Measurements from ENCODE around the gene CANX. TPM values are rescaled to one million over a fixed set of nuclear protein-coding genes. Genes with fewer than 3 reads are reported as not detected.

CANX gene
- total and polyA plus RNA-seq, 9 of the 15 experiments (the other 6 are each of a cell fraction or from before 2014, with no cell fraction given): 155 to 893 (median 589) TPM

GRCh38 chr5:179679014-179679674, 19.6 kb upstream of the CANX start (continued):
- TF ChIP-seq ZNF512 (tag; IDR thresholded peaks at IDR 0.05): no peak
- TF ChIP-seq MAFK (IDR thresholded peaks at IDR 0.05; ENCODE audit: low read length): no peak
- TF ChIP-seq ZNF146 (CRISPR knock-in tag; IDR thresholded peaks at IDR 0.05; ENCODE audit: unreplicated experiment): peak; percentile 5
- peak; percentile 87 for TF ChIP-seq ZFX (CRISPR knock-in tag; IDR thresholded peaks at IDR 0.05)
- TF ChIP-seq MECOM (CRISPR knock-in tag; IDR thresholded peaks at IDR 0.05): no peak
- TF ChIP-seq ZNF253 (CRISPR knock-in tag; conservative IDR thresholded peaks at IDR 0.05): no peak
- TF ChIP-seq SOX6 (IDR thresholded peaks at IDR 0.05): no peak
- no peak for TF ChIP-seq RNF219 (CRISPR knock-in tag; IDR thresholded peaks at IDR 0.05)
- TF ChIP-seq KDM1A (IDR thresholded peaks at IDR 0.05): no peak
- no peak for TF ChIP-seq ZBTB12 (CRISPR knock-in tag; IDR thresholded peaks at IDR 0.05)
- peak; percentile 60; the same call in 1 of the 2 replicates for TF ChIP-seq E2F4 (CRISPR knock-in tag; IDR thresholded peaks at IDR 0.05; ENCODE audit: low read depth)
- no peak for TF ChIP-seq BRCA1 (IDR thresholded peaks at IDR 0.05)
- 0 out of 2 replicates have a peak, but pooled peaks have one; percentile 75 for TF ChIP-seq BRCA1 (CRISPR knock-in tag; IDR thresholded peaks at IDR 0.05)
- peak; percentile 80; the same call in 1 of the 2 replicates for TF ChIP-seq ZFP91 (CRISPR knock-in tag; IDR thresholded peaks at IDR 0.05)
- peak; percentile 43; the same call in 1 of the 2 replicates for TF ChIP-seq STAG1 (CRISPR knock-in tag; IDR thresholded peaks at IDR 0.05; ENCODE audit: borderline replicate concordance)
- no peak for TF ChIP-seq JUN (IDR thresholded peaks at IDR 0.05; ENCODE audit: borderline replicate concordance, low read depth, low read length)
- TF ChIP-seq JUN (CRISPR knock-in tag; IDR thresholded peaks at IDR 0.05; ENCODE audit: borderline replicate concordance): peak; percentile 93; the same call in 1 of the 2 replicates
- TF ChIP-seq TRIM25 (IDR thresholded peaks at IDR 0.05; ENCODE audit: borderline replicate concordance): no peak
